ENCODE results near the gene C3orf70. TPM values are rescaled to one million over a fixed set of nuclear protein-coding genes. Genes with fewer than 3 reads are reported as not detected.

Gene C3orf70
- total and polyA plus RNA-seq, 10 donors = 0.41 to 9.9 (median 5.7) TPM

DNA sequence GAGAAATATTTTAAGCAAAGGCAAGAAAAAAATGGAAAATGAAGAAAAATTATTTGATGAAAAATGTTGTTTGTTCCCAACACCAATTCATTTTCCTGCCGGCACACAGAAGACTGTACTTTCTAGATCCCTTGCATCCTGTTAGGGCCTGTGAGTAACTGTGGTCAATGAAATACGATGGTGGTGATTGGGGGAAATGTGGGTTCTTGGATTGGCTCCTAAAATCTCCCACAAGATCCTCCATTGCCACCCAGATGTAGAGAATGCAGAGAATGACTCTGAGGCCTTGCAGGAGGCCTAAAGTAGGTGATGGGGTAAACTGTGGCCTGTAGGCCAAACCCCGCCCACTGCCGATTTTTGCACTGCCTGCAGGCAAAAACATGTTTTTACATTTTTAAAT, 46.3 kb upstream of the C3orf70 start:
- no peaks in the 10 kb centered on the region for H3K27me3 ChIP-seq (replicated peaks in 1 of 7)
- DNase-seq = no peak
- TF ChIP-seq POLR2A (IDR thresholded peaks at IDR 0.05) = no peak
- TF ChIP-seq POLR2AphosphoS5 (IDR thresholded peaks at IDR 0.05) = no peak
- TF ChIP-seq, protein P1, sequence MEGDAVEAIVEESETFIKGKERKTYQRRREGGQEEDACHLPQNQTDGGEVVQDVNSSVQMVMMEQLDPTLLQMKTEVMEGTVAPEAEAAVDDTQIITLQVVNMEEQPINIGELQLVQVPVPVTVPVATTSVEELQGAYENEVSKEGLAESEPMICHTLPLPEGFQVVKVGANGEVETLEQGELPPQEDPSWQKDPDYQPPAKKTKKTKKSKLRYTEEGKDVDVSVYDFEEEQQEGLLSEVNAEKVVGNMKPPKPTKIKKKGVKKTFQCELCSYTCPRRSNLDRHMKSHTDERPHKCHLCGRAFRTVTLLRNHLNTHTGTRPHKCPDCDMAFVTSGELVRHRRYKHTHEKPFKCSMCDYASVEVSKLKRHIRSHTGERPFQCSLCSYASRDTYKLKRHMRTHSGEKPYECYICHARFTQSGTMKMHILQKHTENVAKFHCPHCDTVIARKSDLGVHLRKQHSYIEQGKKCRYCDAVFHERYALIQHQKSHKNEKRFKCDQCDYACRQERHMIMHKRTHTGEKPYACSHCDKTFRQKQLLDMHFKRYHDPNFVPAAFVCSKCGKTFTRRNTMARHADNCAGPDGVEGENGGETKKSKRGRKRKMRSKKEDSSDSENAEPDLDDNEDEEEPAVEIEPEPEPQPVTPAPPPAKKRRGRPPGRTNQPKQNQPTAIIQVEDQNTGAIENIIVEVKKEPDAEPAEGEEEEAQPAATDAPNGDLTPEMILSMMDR (IDR thresholded peaks at IDR 0.05 in 8 of 11, conservative IDR thresholded peaks at IDR 0.05 in 3 of 11) = no peak
- peaks cover 0 to 4% (median 0%) of the 10 kb centered on the region in 8 donors for H3K9me3 ChIP-seq
- no peaks in the 10 kb centered on the region for H3K4me1 ChIP-seq
- intact Hi-C loops (cut with DNase I; ENCODE audit: low total_unique reads) = no loop called here
- no peak overlapping the region for H3K4me3 ChIP-seq
- H3K27ac ChIP-seq = no peak overlapping the region
- WGBS, 5 donors = 89 to 98% (median 93%) methylated on average over 4 of the region's 4 CpGs
- peaks cover 0 to 26% (median 2%) of the 10 kb centered on the region in 6 donors for H3K36me3 ChIP-seq

DNA sequence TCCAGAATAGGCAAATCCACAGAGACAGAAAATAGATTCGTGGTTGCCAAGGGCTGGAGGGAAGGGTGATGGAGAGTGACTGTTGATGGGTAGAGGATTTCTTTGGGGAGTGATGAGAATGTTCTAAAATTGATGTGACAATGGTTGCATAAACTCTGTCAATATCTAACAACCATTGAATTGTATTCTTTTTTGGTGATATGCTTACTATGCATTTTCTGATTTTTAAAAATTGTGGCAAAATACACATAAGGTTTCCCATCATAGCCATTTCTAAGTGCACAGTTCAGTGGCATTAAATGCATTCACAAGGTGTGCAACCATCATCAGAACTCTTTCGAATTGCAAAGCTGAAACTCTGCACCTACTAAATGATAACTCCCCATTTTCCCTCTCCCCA, 44.2 kb upstream of the C3orf70 start:
- no peak overlapping the region for H3K27ac ChIP-seq
- no peak for DNase-seq
- no peak for TF ChIP-seq POLR2AphosphoS5 (IDR thresholded peaks at IDR 0.05)
- no peak for TF ChIP-seq POLR2A (IDR thresholded peaks at IDR 0.05)
- TF ChIP-seq, protein P1 (IDR thresholded peaks at IDR 0.05 in 8 of 11, conservative IDR thresholded peaks at IDR 0.05 in 3 of 11) = no peak
- intact Hi-C loops (cut with DNase I; ENCODE audit: low total_unique reads) = no loop called here
- no peak overlapping the region for H3K4me3 ChIP-seq
- H3K9me3 ChIP-seq = peaks cover 0 to 4% (median 0%) of the 10 kb centered on the region in 8 donors
- H3K27me3 ChIP-seq (replicated peaks in 1 of 7) = no peaks in the 10 kb centered on the region
- peaks cover 0 to 23% (median 2%) of the 10 kb centered on the region in 6 donors for H3K36me3 ChIP-seq
- WGBS, 5 donors = 90 to 96% (median 92%) methylated on average over 2 of the region's 2 CpGs
- no peaks in the 10 kb centered on the region for H3K4me1 ChIP-seq

GRCh38 chr3:185195652-185196051, 42.8 kb upstream of the C3orf70 start:
- Histone ChIP-seq H3K4me3 (no peak overlapping the region), H3K4me1 (no peaks in the 10 kb centered on the region), H3K9me3 (peaks cover 0 to 4% (median 0%) of the 10 kb centered on the region in 8 donors), H3K27me3 (replicated peaks in 1 of 7) (no peaks in the 10 kb centered on the region), H3K27ac (no peak overlapping the region), H3K36me3 (peaks cover 0 to 18% (median 3%) of the 10 kb centered on the region in 6 donors)
- no peak for DNase-seq
- no peak for TF ChIP-seq POLR2A (IDR thresholded peaks at IDR 0.05)
- WGBS, 5 donors = 93 to 97% (median 95%) methylated on average over 4 of the region's 4 CpGs
- intact Hi-C loops (cut with DNase I; ENCODE audit: low total_unique reads) = no loop called here

- H3K4me1 ChIP-seq = no peaks in the 10 kb centered on the region
- peaks cover 0 to 18% (median 3%) of the 10 kb centered on the region in 6 donors for H3K36me3 ChIP-seq
- H3K9me3 ChIP-seq = no peaks in the 10 kb centered on the region
- no peaks in the 10 kb centered on the region for H3K27me3 ChIP-seq (replicated peaks in 1 of 7)
- no peak overlapping the region for H3K27ac ChIP-seq
- intact Hi-C loops (cut with DNase I; ENCODE audit: low total_unique reads) = no loop called here
- TF ChIP-seq, protein P1 (IDR thresholded peaks at IDR 0.05 in 8 of 11, conservative IDR thresholded peaks at IDR 0.05 in 3 of 11) = no peak
- TF ChIP-seq POLR2A (IDR thresholded peaks at IDR 0.05) = no peak
- TF ChIP-seq POLR2AphosphoS5 (IDR thresholded peaks at IDR 0.05) = no peak
- no peak overlapping the region for H3K4me3 ChIP-seq
- DNase-seq = no peak
Observed at GRCh38 chr3:185188816-185189215, 36.0 kb upstream of the C3orf70 start.

- Histone ChIP-seq H3K4me1 (no peaks in the 10 kb centered on the region), H3K36me3 (peaks cover 0 to 8% (median 3%) of the 10 kb centered on the region in 6 donors), H3K4me3 (no peak overlapping the region), H3K27ac (no peak overlapping the region), H3K27me3 (replicated peaks in 1 of 7) (no peaks in the 10 kb centered on the region), H3K9me3 (no peaks in the 10 kb centered on the region)
- 77 to 92% (median 83%) methylated on average over 2 of the region's 2 CpGs for WGBS, 5 donors
- DNase-seq = no peak
- intact Hi-C loops (cut with DNase I; ENCODE audit: low total_unique reads) = no loop called here
- TF ChIP-seq POLR2A (IDR thresholded peaks at IDR 0.05) = no peak
Observed at GRCh38 chr3:185187391-185187790, 34.5 kb upstream of the C3orf70 start.

Measured in spleen (tissue), 11 donors.